ENCODE results near the gene SPPL3. TPM values are rescaled to one million over a fixed set of nuclear protein-coding genes. Genes with fewer than 3 reads are reported as not detected.
A peak's percentile ranks its signal among the peaks of the same experiment; 100 is the strongest.

SPPL3 gene
- total and polyA plus RNA-seq, 5 donors, result 10.9 to 32.4 (median 31.0) TPM

DNA sequence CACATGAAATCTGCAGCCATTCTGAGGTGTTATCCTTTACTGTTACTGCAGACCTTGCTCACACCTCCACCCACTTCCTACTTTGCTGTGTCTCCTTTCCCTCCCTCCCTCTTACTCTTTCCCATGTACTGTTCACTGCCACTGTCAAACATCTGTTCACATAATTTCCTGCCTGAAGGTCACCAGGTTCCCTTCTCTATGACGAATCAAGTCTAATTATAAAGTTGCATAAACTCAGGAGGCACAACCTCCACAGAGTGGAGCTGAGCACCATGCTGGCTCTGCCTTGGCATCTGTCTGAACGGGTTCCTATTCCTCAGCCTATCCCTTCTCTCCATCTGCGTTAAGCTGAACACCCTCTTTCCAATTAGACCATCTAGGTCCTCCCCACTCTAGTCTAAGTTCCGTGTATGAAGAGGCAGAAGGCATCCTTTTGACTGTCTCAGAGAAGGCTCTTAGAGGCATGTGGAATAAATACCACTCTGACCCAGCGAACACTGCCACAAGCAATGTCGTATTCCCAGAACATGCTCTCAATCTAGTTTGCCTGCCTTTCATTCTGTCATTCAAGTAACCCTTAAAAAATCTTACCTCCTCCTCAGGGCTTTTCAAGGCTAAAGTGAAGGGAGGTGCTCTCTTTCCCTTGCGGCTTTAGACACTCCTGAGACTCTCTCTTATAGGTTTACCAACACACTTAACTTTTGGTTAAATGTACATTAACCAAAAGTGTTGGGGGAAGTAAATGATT is 129.8 kb downstream of the SPPL3 start:
- Histone ChIP-seq H3K4me1 (ENCODE audit: control insufficient read depth, insufficient read depth, low read length) (peaks cover 5% of the 10 kb centered on the region), H3K27ac (ENCODE audit: low read length) (no peak overlapping the region), H3K27me3 (ENCODE audit: control insufficient read depth, insufficient read depth) (no peaks in the 10 kb centered on the region), H3K4me3 (ENCODE audit: low read length) (no peak overlapping the region), H3K9me3 (ENCODE audit: control insufficient read depth, low read length) (no peaks in the 10 kb centered on the region)
- intact Hi-C loops (cut with DNase I), result no loop called here
- ATAC-seq, result peak in 1 of 2 donors; percentile 39
- no peak for DNase-seq
- WGBS, result 76% methylated on average over 7 of the region's 7 CpGs

DNA sequence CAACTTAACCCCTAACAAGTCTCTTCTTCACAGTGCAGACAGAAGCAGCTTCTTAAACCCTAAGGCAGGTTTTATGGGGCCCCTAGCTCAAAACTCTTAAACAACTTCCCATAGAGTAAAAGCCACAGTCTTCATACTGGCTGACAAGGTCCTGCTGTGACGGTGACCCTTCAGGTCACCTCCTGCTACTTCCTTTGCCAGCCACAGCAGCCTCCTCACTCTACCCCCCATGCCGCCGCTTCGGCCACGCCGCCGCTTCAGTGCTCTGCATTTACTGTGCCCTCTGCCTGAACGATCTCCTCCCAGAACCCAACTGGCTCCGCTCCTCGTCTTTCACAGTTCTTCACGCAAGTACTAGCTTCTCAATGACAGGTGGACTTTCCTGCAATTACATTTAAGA is 133.1 kb downstream of the SPPL3 start:
- WGBS, result 88% methylated on average over 11 of the region's 11 CpGs
- ATAC-seq (no peak), DNase-seq (no peak)
- no peak overlapping the region for H3K4me3 ChIP-seq (ENCODE audit: low read length)
- H3K27me3 ChIP-seq (ENCODE audit: control insufficient read depth, insufficient read depth), result no peaks in the 10 kb centered on the region
- intact Hi-C loops (cut with DNase I), result no loop called here
- H3K4me1 ChIP-seq (ENCODE audit: control insufficient read depth, insufficient read depth, low read length), result peaks cover 5% of the 10 kb centered on the region
- H3K27ac ChIP-seq (ENCODE audit: low read length), result no peak overlapping the region
- no peaks in the 10 kb centered on the region for H3K9me3 ChIP-seq (ENCODE audit: control insufficient read depth, low read length)

DNA sequence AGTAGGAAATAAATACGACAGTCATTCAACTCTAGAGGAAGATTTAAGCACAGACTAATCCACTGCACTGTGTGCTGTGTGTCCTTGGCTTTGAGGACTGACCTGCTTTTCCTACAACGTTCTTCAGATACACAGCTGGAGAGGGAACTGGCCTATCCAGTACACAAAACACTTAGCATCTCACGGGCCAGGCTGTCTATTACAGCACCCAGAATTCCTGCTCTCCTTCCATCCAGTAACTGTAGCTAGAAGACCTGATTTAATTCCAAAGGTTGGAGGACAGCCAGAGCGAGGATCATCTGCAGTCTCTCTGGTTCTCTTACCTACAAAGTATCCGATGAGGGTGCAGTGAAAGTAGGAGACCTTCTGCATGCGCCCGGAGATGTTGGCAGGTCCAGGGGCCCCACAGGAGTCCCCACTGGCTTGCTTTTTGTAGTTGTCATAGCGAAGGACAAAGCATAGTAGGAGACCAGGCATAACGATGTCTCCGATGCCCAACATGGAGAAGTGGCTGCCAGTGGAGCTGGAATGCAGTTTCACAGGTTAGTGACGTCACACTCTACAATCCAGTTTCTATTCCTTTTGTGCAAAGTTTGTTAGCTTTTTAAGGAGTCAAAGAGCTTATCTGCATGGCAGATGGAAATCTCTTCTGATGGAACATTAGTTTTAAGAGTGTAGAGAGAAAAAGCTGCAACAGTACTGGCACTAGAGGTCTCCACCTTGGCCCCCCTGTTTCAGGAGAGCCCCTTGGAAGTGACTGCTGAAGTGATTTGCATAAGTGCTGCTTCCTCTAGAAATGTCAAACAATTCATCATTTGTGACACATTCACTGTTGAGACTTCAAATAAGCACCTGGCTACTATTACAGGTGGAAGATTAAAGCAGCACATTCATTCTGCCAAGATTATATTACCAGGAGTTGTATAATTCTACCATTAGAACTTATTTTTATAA is 136.8 kb downstream of the SPPL3 start:
- Histone ChIP-seq H3K9me3 (ENCODE audit: control insufficient read depth, low read length) (no peaks in the 10 kb centered on the region), H3K27me3 (ENCODE audit: control insufficient read depth, insufficient read depth) (no peaks in the 10 kb centered on the region), H3K4me3 (ENCODE audit: low read length) (no peak overlapping the region), H3K4me1 (ENCODE audit: control insufficient read depth, insufficient read depth, low read length) (no peaks in the 10 kb centered on the region), H3K27ac (ENCODE audit: low read length) (no peak overlapping the region)
- DNase-seq, result no peak
- intact Hi-C loops (cut with DNase I), result no loop called here
- 91% methylated on average over 11 of the region's 11 CpGs for WGBS
- no peak for ATAC-seq

DNA sequence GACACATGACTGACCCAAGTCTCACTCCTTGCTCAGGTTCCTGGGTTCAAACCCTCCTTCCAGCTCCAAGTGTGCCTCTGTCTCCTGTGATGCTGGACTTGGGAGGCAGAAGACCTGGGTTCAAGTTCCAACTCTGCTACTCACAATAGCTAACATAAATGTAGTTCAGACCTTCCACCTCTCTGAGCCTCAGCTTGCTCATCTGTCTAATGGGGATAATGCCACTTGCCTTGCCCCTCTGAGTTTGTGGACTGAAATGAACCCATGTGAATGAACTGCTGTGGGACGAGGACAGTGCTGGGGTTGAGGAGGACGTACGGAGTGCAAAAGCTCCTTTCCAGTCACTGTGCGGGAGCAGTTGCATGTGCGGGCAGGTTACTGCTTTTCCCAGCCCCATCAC is 137.6 kb downstream of the SPPL3 start:
- no peak for DNase-seq
- intact Hi-C loops (cut with DNase I), result no loop called here
- Histone ChIP-seq H3K4me1 (ENCODE audit: control insufficient read depth, insufficient read depth, low read length) (no peaks in the 10 kb centered on the region), H3K4me3 (ENCODE audit: low read length) (no peak overlapping the region), H3K27ac (ENCODE audit: low read length) (no peak overlapping the region), H3K27me3 (ENCODE audit: control insufficient read depth, insufficient read depth) (no peaks in the 10 kb centered on the region), H3K9me3 (ENCODE audit: control insufficient read depth, low read length) (no peaks in the 10 kb centered on the region)
- 92% methylated on average over 5 of the region's 5 CpGs for WGBS
- no peak for ATAC-seq

DNA sequence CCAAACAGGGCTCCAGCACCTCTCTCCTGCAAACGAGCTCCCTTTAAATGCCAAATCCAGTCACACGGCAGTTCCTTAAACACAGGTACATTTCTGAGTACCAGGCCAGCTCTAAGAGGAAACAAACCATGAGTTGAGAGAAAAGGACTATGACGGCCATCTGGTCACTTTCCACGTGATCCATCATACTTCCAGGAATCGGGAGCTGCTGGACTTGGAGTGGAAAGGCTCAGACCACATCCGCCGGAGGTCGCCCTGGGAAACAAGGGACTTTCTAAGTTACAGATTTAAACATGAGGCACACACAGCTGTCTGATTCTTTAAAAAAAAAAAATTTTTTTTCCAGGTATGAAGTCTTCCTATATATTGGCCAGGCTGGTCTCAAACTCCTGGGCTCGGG is 139.3 kb downstream of the SPPL3 start:
- H3K27me3 ChIP-seq (ENCODE audit: control insufficient read depth, insufficient read depth), result no peaks in the 10 kb centered on the region
- no peaks in the 10 kb centered on the region for H3K9me3 ChIP-seq (ENCODE audit: control insufficient read depth, low read length)
- no peak overlapping the region for H3K4me3 ChIP-seq (ENCODE audit: low read length)
- ATAC-seq (no peak), DNase-seq (no peak)
- H3K27ac ChIP-seq (ENCODE audit: low read length), result no peak overlapping the region
- H3K4me1 ChIP-seq (ENCODE audit: control insufficient read depth, insufficient read depth, low read length), result peaks cover 4% of the 10 kb centered on the region
- intact Hi-C loops (cut with DNase I), result no loop called here
- 83% methylated on average over 9 of the region's 9 CpGs for WGBS

DNA sequence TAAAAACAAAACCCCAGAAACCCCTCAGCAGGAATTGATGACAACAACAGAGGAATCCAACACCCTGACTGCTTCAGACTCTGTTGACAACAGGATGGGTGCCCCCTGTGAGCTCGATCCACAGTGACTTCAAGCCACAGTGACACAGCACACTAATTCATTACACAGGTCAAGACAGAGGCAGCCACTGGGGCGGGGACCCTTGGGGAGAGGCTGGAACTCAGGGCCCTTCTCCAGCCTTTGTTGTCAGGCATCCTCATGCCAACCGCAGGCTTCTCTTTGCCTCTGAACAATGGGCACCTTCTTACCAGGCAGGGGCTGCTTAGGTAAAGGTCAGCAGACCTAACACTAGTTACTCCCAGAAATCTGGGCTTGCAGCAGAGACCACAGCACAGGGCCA is 140.9 kb downstream of the SPPL3 start:
- intact Hi-C loops (cut with DNase I), result no loop called here
- 72% methylated on average over 3 of the region's 3 CpGs for WGBS
- peaks cover 4% of the 10 kb centered on the region for H3K4me1 ChIP-seq (ENCODE audit: control insufficient read depth, insufficient read depth, low read length)
- H3K9me3 ChIP-seq (ENCODE audit: control insufficient read depth, low read length), result no peaks in the 10 kb centered on the region
- no peaks in the 10 kb centered on the region for H3K27me3 ChIP-seq (ENCODE audit: control insufficient read depth, insufficient read depth)
- H3K27ac ChIP-seq (ENCODE audit: low read length), result no peak overlapping the region
- ATAC-seq (no peak), DNase-seq (no peak)
- H3K4me3 ChIP-seq (ENCODE audit: low read length), result no peak overlapping the region

DNA sequence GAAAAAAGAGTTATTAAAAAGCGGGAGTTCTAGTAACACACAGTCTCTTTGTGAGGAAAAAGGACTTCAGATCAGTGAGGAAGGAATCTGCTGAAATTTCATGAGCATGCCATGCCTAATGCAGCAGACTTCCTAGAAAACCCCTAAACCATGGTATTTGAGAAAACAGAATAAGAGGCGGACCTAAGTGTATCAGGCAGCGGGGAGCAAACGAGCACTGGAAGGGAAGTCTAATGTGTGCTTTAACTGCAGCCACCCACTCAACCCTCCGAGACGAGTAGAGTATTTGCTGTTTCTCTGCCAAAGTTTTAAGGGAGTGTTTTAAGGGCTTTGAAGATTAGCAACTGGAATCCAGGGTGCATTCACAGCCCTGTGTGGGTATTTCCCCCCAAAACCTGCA is 142.1 kb downstream of the SPPL3 start:
- Histone ChIP-seq H3K27ac (ENCODE audit: low read length) (peak overlapping the region; percentile 7), H3K4me1 (ENCODE audit: control insufficient read depth, insufficient read depth, low read length) (peaks cover 4% of the 10 kb centered on the region), H3K9me3 (ENCODE audit: control insufficient read depth, low read length) (no peaks in the 10 kb centered on the region), H3K4me3 (ENCODE audit: low read length) (no peak overlapping the region), H3K27me3 (ENCODE audit: control insufficient read depth, insufficient read depth) (no peaks in the 10 kb centered on the region)
- ATAC-seq, result peak; percentile 25 to 39
- intact Hi-C loops (cut with DNase I), result no loop called here
- no peak for DNase-seq
- WGBS, result 39% methylated on average over 6 of the region's 6 CpGs

DNA sequence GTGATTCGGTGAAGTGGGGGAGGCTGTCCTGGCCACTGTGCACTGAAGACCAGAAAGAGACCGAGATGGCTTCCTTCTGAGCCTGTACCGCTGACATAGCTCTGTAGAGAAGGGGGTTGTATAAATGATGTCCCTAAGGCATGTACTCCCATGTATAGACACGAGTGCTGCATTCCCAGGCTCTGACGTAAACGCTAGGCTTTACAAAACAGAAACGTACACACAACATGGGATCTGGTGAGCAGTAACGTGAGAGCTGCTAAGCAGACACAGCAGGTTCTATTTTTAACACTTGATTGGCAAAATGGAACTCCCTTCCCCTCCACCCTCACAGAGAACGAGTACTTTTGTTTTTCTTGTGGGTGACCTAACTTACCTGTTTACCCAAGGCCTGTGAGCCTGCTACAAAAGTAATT is 142.6 kb downstream of the SPPL3 start:
- peak overlapping the region; percentile 86 for H3K27ac ChIP-seq (ENCODE audit: low read length)
- DNase-seq, result no peak
- no peaks in the 10 kb centered on the region for H3K9me3 ChIP-seq (ENCODE audit: control insufficient read depth, low read length)
- H3K4me1 ChIP-seq (ENCODE audit: control insufficient read depth, insufficient read depth, low read length), result peaks cover 4% of the 10 kb centered on the region
- peak; percentile 52 to 66 for ATAC-seq
- no peaks in the 10 kb centered on the region for H3K27me3 ChIP-seq (ENCODE audit: control insufficient read depth, insufficient read depth)
- 36% methylated on average over 9 of the region's 9 CpGs for WGBS
- no peak overlapping the region for H3K4me3 ChIP-seq (ENCODE audit: low read length)
- intact Hi-C loops (cut with DNase I), result no loop called here

DNA sequence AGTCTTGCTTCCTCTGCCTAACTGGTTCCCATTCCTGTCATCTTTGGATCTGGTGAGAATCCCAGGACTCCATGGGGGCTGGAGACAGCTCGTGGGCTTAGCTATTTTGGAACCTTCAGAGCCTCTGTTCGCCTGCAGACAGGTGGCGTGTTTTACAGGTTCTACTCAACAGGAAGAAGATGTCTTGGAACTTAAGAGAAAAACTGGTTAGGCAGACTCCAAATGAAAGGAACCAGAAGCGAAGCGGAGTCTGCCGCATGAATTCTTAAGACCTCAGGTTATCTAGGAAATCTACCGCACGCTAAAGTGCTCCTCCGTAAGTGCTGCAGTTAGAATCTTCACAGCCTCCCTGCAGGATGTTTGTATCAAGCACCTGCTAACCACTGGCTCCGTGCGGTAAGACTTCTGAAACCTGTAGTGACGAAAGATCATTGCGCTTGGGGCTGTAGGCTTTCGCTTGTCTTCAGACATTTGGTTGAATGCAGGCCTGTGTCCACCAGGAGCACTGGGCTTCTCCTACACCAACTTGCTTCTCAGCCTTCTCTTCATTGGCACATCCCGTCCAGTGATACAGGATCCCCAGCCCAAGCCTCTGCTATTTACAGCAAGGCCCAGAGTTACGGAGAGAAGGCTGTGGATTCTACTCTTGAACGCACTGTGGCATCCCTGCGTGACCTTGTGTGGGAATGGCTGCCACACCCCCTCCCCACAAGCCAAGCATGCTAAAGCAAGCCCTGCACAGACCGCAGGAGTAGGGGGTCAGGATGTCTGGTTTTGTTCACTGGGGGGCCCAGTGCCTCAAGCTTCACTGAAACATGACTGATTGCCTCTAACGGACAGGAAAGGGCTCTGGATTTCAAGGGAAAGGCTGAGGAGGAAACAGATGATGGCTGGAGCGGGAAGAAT is 143.6 kb downstream of the SPPL3 start:
- 87% methylated on average over 21 of the region's 21 CpGs for WGBS
- no peaks in the 10 kb centered on the region for H3K27me3 ChIP-seq (ENCODE audit: control insufficient read depth, insufficient read depth)
- ATAC-seq (peak in 1 of 2 donors; percentile 22), DNase-seq (no peak)
- H3K4me3 ChIP-seq (ENCODE audit: low read length), result no peak overlapping the region
- peaks cover 4% of the 10 kb centered on the region for H3K4me1 ChIP-seq (ENCODE audit: control insufficient read depth, insufficient read depth, low read length)
- H3K9me3 ChIP-seq (ENCODE audit: control insufficient read depth, low read length), result no peaks in the 10 kb centered on the region
- H3K27ac ChIP-seq (ENCODE audit: low read length), result peak overlapping the region; percentile 76
- intact Hi-C loops (cut with DNase I), result no loop called here

DNA sequence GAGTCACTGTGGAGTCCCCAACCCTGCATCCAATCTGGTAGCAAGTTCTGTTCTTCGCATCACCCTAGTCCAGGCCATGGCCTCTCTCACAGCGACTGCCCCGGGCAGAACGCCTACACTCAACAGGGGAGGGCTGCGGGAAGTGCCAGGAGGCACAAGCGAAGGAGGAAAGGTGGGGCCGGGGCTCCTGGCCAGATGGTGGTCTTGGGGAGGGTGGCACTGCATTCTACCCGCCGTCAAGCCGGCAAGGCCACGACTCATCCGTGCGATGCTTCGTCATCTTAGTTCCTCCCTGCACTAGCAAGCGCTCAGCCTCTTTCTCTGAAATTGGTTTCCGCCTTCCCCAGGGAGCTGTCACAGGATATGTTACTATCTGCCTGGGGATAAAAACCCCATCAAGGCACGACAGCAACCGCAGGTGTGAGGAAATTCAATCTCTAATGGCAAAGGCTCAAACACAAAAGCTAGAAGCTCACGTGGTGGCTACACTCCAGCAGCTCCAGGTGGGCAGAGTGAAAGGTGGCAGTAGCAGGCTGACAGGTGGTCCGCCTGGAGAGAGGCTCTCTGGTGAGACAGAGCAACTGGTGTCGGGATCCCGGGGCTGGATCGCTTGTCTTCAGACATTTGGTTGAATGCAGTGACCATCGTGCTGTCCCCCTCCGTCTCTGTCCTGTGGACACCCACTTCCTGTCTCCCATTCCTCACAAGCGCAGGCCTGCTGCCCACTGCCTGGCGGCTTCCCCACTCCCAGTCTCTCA is 144.4 kb downstream of the SPPL3 start:
- H3K9me3 ChIP-seq (ENCODE audit: control insufficient read depth, low read length), result no peaks in the 10 kb centered on the region
- ATAC-seq, result no peak
- peaks cover 4% of the 10 kb centered on the region for H3K4me1 ChIP-seq (ENCODE audit: control insufficient read depth, insufficient read depth, low read length)
- H3K4me3 ChIP-seq (ENCODE audit: low read length), result no peak overlapping the region
- intact Hi-C loops (cut with DNase I), result no loop called here
- DNase-seq, result no peak
- 82% methylated on average over 27 of the region's 27 CpGs for WGBS
- H3K27me3 ChIP-seq (ENCODE audit: control insufficient read depth, insufficient read depth), result no peaks in the 10 kb centered on the region
- no peak overlapping the region for H3K27ac ChIP-seq (ENCODE audit: low read length)
